ENCODE data around the gene AUTS2. TPM values are rescaled to one million over a fixed set of nuclear protein-coding genes. Genes with fewer than 3 reads are reported as not detected.

The AUTS2 gene
- total and polyA plus RNA-seq, 10 of the 15 experiments (the other 5 are each of a cell fraction or from before 2014, with no cell fraction given) = 6.4 to 55.6 (median 21.6) TPM

- FAIRE-seq = no peak
- Histone ChIP-seq H3K36me3 (ENCODE audit: control insufficient read depth in 2 of 2, insufficient read depth in 2 of 2, low read length in 1 of 2) (no peaks in the 10 kb centered on the region), H3K4me3 (no peak overlapping the region), H4K20me1 (ENCODE audit: control insufficient read depth, insufficient read depth) (no peaks in the 10 kb centered on the region), H3K27me3 (replicated peaks in 1 of 2; ENCODE audit: control insufficient read depth in 2 of 2, insufficient read depth in 2 of 2, low read length in 1 of 2) (no peaks in the 10 kb centered on the region), H2AFZ (ENCODE audit: control insufficient read depth, low read depth, low read length) (no peak overlapping the region), H3K4me2 (ENCODE audit: control insufficient read depth, insufficient read depth) (no peak overlapping the region), H3K27ac (ENCODE audit: control insufficient read depth, insufficient read depth) (no peak overlapping the region), H3K9me3 (replicated peaks; ENCODE audit: control insufficient read depth, insufficient read depth, low read length) (no peaks in the 10 kb centered on the region), H3K79me2 (ENCODE audit: control insufficient read depth, insufficient read depth, low read length) (no peaks in the 10 kb centered on the region), H3K4me1 (ENCODE audit: control insufficient read depth, insufficient read depth, low read length) (peaks cover 2% of the 10 kb centered on the region; the same call in 1 of the 2 replicates), H3K9ac (ENCODE audit: control insufficient read depth, insufficient read depth, low read length) (no peak overlapping the region)
- 55% methylated on average over 3 of the region's 3 CpGs for WGBS (ENCODE audit: insufficient coverage, insufficient replicate concordance, low lambda C conversion rate, missing lambda C conversion rate)
- ChIA-PET CTCF (interaction anchor here (1.2 kb wide), 1 partner anchor 9 kb away, joined by 4 read pairs; no protein-coding TSS in a partner anchor), POLR2A (no interaction called here), RAD21 (ENCODE audit: unreplicated experiment) (interaction anchor here (0.5 kb wide), 1 partner anchor 1529 kb away, joined by 4 read pairs; no protein-coding TSS in a partner anchor), SMC1A (ENCODE audit: uncharacterized antibody, unreplicated experiment) (interaction anchor here (0.6 to 1.7 kb wide), 9 partner anchors 10 to 771 kb away, joined by 3 to 13 read pairs (median 4); no protein-coding TSS in a partner anchor)
- DNase-seq (ENCODE audit: low read depth, low spot score) = no peak
- no peak for ATAC-seq
- in situ Hi-C loops (cut with MboI) (no loop called here), intact Hi-C loops (cut with micrococcal nuclease; ENCODE audit: unreplicated experiment) (no loop called here)
- TF ChIP-seq CHD2 (IDR thresholded peaks at IDR 0.05; ENCODE audit: borderline replicate concordance, low read depth, low read length) = no peak
- BruUV-seq (replicated peaks) = no TSS peak
These were observed 156.2 kb downstream of the AUTS2 start for GRCh38 chr7:69754476-69754875.

DNA sequence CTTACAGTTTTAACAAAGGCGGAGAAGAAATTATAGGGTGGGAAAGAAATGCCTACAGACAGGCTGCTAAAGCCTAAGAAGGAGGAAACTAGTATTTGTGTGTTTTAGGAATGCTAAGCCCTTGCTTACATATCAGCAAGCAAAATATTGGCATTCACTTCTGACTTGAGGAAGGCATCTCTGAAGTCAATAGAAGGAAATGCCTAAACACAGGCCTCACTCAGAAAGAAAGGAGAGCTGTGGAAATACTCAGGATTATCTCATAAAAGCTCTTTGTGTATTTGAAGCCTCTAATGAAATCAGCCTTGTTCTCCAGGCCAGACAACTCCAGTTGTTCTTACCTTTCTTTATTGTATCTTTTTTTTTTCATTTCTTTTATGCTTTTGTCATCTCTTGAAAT is 158.0 kb downstream of the AUTS2 start:
- Histone ChIP-seq H4K20me1 (ENCODE audit: control insufficient read depth, insufficient read depth) (no peaks in the 10 kb centered on the region), H3K36me3 (ENCODE audit: control insufficient read depth in 2 of 2, insufficient read depth in 2 of 2, low read length in 1 of 2) (no peaks in the 10 kb centered on the region), H2AFZ (ENCODE audit: control insufficient read depth, low read depth, low read length) (no peak overlapping the region), H3K9me3 (replicated peaks; ENCODE audit: control insufficient read depth, insufficient read depth, low read length) (no peaks in the 10 kb centered on the region), H3K27me3 (replicated peaks in 1 of 2; ENCODE audit: control insufficient read depth in 2 of 2, insufficient read depth in 2 of 2, low read length in 1 of 2) (no peaks in the 10 kb centered on the region), H3K4me3 (no peak overlapping the region), H3K9ac (ENCODE audit: control insufficient read depth, insufficient read depth, low read length) (no peak overlapping the region), H3K79me2 (ENCODE audit: control insufficient read depth, insufficient read depth, low read length) (no peaks in the 10 kb centered on the region), H3K27ac (ENCODE audit: control insufficient read depth, insufficient read depth) (no peak overlapping the region), H3K4me2 (ENCODE audit: control insufficient read depth, insufficient read depth) (no peak overlapping the region), H3K4me1 (ENCODE audit: control insufficient read depth, insufficient read depth, low read length) (no peaks in the 10 kb centered on the region)
- WGBS (ENCODE audit: insufficient coverage, insufficient replicate concordance, low lambda C conversion rate, missing lambda C conversion rate) = 93% methylated on average over 1 of the region's 1 CpG
- ChIA-PET RAD21 (ENCODE audit: unreplicated experiment) (interaction anchor here (0.5 to 1.0 kb wide), 2 partner anchors 16 to 67 kb away, joined by 4 read pairs; no protein-coding TSS in a partner anchor), CTCF (interaction anchor here (0.7 to 0.9 kb wide), 2 partner anchors 8 to 10 kb away, joined by 3 to 4 read pairs; no protein-coding TSS in a partner anchor), POLR2A (no interaction called here), SMC1A (ENCODE audit: uncharacterized antibody, unreplicated experiment) (interaction anchor here (0.6 to 1.7 kb wide), 7 partner anchors 8 to 155 kb away, joined by 3 to 10 read pairs (median 3); no protein-coding TSS in a partner anchor)
- DNase-seq (ENCODE audit: low read depth, low spot score) = no peak
- intact Hi-C loops (cut with micrococcal nuclease; ENCODE audit: unreplicated experiment) = no loop called here
- no peak for ATAC-seq
- no peak for FAIRE-seq
- no TSS peak for BruUV-seq (replicated peaks)
- in situ Hi-C loops (cut with MboI) = no loop called here
- TF ChIP-seq, protein P1, sequence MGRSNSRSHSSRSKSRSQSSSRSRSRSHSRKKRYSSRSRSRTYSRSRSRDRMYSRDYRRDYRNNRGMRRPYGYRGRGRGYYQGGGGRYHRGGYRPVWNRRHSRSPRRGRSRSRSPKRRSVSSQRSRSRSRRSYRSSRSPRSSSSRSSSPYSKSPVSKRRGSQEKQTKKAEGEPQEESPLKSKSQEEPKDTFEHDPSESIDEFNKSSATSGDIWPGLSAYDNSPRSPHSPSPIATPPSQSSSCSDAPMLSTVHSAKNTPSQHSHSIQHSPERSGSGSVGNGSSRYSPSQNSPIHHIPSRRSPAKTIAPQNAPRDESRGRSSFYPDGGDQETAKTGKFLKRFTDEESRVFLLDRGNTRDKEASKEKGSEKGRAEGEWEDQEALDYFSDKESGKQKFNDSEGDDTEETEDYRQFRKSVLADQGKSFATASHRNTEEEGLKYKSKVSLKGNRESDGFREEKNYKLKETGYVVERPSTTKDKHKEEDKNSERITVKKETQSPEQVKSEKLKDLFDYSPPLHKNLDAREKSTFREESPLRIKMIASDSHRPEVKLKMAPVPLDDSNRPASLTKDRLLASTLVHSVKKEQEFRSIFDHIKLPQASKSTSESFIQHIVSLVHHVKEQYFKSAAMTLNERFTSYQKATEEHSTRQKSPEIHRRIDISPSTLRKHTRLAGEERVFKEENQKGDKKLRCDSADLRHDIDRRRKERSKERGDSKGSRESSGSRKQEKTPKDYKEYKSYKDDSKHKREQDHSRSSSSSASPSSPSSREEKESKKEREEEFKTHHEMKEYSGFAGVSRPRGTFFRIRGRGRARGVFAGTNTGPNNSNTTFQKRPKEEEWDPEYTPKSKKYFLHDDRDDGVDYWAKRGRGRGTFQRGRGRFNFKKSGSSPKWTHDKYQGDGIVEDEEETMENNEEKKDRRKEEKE (IDR thresholded peaks at IDR 0.05) = no peak
- TF ChIP-seq ZSCAN29 (IDR thresholded peaks at IDR 0.05) (no peak), CHD1 (IDR thresholded peaks at IDR 0.05; ENCODE audit: low read depth, low read length) (no peak), SREBF1 (IDR thresholded peaks at IDR 0.05; ENCODE audit: low read length) (no peak), BCL11A (IDR thresholded peaks at IDR 0.05; ENCODE audit: low read depth, low read length) (no peak), ZNF207 (IDR thresholded peaks at IDR 0.05; ENCODE audit: borderline replicate concordance) (no peak), GABPA (IDR thresholded peaks at IDR 0.05; ENCODE audit: low read depth) (no peak), POLR2A (IDR thresholded peaks at IDR 0.05; ENCODE audit: low read depth, low read length) (no peak), SIN3A (IDR thresholded peaks at IDR 0.05; ENCODE audit: low read depth, low read length) (no peak), ESRRA (IDR thresholded peaks at IDR 0.05; ENCODE audit: low read length) (no peak), ZZZ3 (IDR thresholded peaks at IDR 0.05; ENCODE audit: control insufficient read depth, insufficient read length, low read depth) (no peak), NRF1 (conservative IDR thresholded peaks at IDR 0.05; ENCODE audit: low read depth, low read length) (no peak), LARP7 (IDR thresholded peaks at IDR 0.05) (no peak), CREM (IDR thresholded peaks at IDR 0.05; ENCODE audit: low read depth) (no peak), BMI1 (IDR thresholded peaks at IDR 0.05; ENCODE audit: borderline replicate concordance) (no peak), TCF12 (IDR thresholded peaks at IDR 0.05; ENCODE audit: low read depth, low read length) (no peak), MEF2A (IDR thresholded peaks at IDR 0.05; ENCODE audit: insufficient read depth, low read depth, low read length) (no peak), SMAD1 (IDR thresholded peaks at IDR 0.05; ENCODE audit: low read depth, partially characterized antibody) (no peak)

Data from GM12878 (cell line).